DMS53 (cell line): ENCODE results near the gene SHPK.

Source experiments
- DNase-seq: peaks from one replicate; lab custom pipeline; 2025; lab: John Stamatoyannopoulos, UW

Gene SHPK, protein sequence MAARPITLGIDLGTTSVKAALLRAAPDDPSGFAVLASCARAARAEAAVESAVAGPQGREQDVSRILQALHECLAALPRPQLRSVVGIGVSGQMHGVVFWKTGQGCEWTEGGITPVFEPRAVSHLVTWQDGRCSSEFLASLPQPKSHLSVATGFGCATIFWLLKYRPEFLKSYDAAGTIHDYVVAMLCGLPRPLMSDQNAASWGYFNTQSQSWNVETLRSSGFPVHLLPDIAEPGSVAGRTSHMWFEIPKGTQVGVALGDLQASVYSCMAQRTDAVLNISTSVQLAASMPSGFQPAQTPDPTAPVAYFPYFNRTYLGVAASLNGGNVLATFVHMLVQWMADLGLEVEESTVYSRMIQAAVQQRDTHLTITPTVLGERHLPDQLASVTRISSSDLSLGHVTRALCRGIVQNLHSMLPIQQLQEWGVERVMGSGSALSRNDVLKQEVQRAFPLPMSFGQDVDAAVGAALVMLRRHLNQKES

GRCh38 chr17:3636154-3636907, at the start of gene SHPK, which contains the start of gene CTNS:
SHPK (minus strand) TSS chr17:3636250; CDS start chr17:3636219, 31 bp downstream.
CTNS (plus strand) TSS chr17:3636760; CDS start chr17:3640207, 3,447 bp downstream.
- DNase-seq: peak; percentile 97

DNA sequence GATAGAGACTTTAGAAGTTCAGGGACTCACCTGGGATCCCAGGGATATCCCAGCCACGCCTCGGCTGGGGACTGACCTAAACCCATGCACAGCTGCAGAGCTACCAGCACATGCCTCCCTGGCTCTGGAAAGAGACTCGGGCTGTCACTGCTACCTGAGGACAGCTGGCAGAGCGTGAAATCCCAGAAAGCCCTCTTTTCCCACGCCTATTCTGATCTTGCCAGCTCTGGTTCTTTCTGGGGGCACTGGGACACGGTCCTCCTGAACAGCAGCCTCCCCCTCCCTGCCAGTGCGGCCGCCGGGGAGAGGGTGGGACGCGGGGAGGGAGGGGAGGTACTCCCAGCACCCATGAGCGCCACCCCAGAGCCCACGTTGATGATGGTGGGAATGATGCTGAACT, 49.1 kb upstream of the SHPK start:
- DNase-seq: no peak

DNA sequence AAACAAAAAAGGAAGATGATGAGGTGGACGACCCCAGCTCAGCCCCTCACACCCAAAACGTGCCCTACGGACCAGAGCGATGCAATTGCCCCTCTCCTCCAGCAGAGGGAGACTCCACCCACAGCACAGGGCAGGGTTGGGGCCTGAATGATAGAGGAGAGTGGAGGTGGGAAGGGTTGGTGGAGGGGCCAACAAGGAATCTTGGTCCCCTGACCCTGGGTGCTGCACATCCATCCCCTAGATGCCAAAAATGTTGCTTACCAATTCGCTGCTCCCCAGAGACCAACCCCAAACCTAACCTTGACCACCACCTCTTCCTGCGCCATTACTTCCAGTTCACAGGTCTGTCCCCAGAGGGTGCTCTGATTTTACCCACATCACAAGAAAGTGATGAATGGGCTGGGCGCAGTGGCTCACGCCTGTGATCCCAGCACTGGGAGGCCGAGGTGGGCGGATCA, 47.0 kb upstream of the SHPK start:
- DNase-seq: peak; percentile 54

- no peak for DNase-seq
Measured at GRCh38 chr17:3682033-3682432, 46.0 kb upstream of the SHPK start.

DNA sequence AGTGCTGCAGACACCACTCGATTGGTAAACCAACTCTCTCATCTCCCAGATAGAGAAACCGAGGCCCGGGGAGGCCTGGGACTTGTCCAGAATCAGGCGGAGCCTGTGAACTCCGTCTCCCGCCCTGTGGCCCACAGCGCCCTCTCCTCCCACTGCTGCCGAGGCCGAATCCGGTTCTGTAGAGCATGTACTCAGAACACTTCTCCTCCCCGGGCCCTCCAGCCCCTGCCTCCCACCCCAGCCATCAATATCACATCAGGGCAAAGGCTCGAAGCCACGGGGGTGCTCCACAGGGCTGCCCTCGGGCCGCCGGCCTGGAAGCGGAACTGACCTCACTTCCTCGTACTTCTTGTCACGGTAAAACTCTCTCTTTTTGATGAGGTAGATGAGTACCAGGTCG, 45.5 kb upstream of the SHPK start:
- DNase-seq: no peak

GRCh38 chr17:3681057-3681456, 45.0 kb upstream of the SHPK start:
- no peak for DNase-seq

- no peak for DNase-seq
Measured at GRCh38 chr17:3679531-3680126, 43.6 kb upstream of the SHPK start.

GRCh38 chr17:3678821-3679530, 42.9 kb upstream of the SHPK start:
- no peak for DNase-seq

GRCh38 chr17:3678095-3678820, 42.2 kb upstream of the SHPK start:
- no peak for DNase-seq

DNA sequence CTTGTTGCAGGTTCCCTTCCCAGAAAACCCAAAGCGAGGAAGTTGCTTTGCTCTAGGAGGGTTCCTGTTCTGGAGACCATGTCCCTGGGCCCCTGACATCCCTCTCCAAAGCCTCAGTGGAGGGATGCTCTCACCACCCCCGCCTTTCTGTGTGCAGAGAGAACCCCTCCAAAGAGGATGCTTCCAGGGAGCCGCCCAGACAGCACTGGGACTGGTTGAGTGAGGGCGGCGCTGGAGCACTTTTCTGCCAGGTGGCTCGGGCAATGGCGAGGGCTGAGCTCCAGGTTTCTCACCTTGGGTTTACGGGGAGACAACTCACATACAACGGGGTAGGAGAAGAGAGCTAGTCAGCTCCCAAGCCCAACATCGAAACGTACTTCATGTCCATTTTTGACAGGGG, 39.8 kb upstream of the SHPK start:
- no peak for DNase-seq

GRCh38 chr17:3672571-3672970, 36.5 kb upstream of the SHPK start:
- no peak for DNase-seq

- no peak for DNase-seq
Measured at GRCh38 chr17:3669548-3669947, 33.5 kb upstream of the SHPK start.

DNA sequence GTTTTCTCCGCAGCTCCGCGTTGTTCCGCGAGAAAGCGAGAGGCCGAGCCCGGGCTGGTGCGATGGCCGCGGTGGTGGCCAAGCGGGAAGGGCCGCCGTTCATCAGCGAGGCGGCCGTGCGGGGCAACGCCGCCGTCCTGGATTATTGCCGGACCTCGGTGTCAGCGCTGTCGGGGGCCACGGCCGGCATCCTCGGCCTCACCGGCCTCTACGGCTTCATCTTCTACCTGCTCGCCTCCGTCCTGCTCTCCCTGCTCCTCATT, 33.0 kb upstream of the SHPK start:
- no peak for DNase-seq

DNA sequence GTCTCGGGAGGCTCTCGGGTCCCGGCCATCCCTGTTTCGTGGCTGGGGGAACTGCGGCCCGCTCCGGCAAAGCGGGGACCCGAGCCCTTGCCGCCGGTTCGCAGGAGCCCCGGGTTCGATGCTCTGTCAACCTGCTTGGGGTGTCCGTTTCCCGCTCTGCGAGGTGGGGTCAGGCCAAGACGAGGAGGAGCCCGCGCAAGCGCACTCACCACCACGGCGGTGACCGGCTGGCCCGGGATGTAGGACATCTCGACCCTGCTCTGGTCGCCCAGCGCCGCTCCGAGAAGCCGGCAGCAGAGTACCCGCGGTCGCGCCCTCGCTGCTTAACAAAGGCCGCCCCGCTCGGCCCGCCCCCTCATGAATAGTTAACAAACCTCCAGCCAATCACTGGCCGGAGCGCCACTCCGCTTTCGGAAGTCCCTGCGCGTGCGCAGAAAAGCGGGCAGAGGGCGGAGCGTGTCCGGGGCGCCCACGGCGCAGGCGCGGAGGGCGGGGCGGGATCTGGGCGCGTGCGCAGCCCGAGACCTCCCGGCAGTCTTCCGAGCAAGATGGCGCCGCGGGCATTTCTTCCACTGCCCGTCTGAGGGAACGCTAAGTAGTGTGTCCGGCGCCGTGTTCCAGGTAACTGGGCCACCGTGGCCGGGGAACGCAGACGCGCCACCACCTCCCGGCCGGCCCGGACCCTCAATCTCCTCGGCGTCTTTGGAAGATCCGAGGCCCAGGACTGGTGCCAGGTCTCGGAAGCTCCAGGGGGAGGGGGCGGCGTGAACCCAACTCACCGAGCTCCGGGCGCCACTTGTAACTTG, 32.4 kb upstream of the SHPK start, which contains the start of the genes EMC6 and TAX1BP3:
Gene EMC6, plus strand, starts transcription at position 534 of the 806 bp plus-strand sequence. CDS start 335 bp downstream, outside the sequence.
Gene TAX1BP3, minus strand, starts transcription at position 300 of the 806 bp plus-strand sequence. Its CDS starts 52 bp downstream, at position 248.
- peak; percentile 98 for DNase-seq

- peak; percentile 89 for DNase-seq
Measured at GRCh38 chr17:3667366-3668278, 31.6 kb upstream of the SHPK start.

GRCh38 chr17:3666516-3666915, 30.5 kb upstream of the SHPK start:
- DNase-seq: no peak

- DNase-seq: no peak
Measured at GRCh38 chr17:3665834-3666233, 29.8 kb upstream of the SHPK start.

- no peak for DNase-seq
Measured at GRCh38 chr17:3663102-3664011, 27.3 kb upstream of the SHPK start.
